GM20000 (cell line): ENCODE measurements around the gene MEIKIN.

Experiments used
- DNase-seq: peaks from one replicate; pipeline ENCODE4 v3.0.0; 2012; ENCODE audit warnings: low spot score
- CTCF ChIP-seq: IDR thresholded peaks from 2 replicates; pipeline ENCODE4 v1.5.1; 2012; ENCODE audit warnings: mild to moderate bottlenecking, control low read depth; ENCODE audit errors: extremely low read depth, missing control alignments

MEIKIN gene

GRCh38 chr5:131952301-131952857, 6.9 kb upstream of the MEIKIN start:
- TF ChIP-seq CTCF = no peak
- DNase-seq = no peak

- DNase-seq = no peak
These were observed 5.2 kb upstream of the MEIKIN start for GRCh38 chr5:131950706-131951105.

GRCh38 chr5:131947445-131947844, 2.0 kb upstream of the MEIKIN start:
- DNase-seq = no peak
- TF ChIP-seq CTCF = no peak

More at GRCh38 chr5:131950706-131951105, 5.2 kb upstream of the MEIKIN start:
- no peak for TF ChIP-seq CTCF

GRCh38 chr5:131944702-131945550, 537 bp downstream of the MEIKIN start:
- no peak for TF ChIP-seq CTCF
- no peak for DNase-seq

GRCh38 chr5:131943916-131944315, 1.5 kb downstream of the MEIKIN start:
- DNase-seq = no peak

GRCh38 chr5:131942016-131942415, 3.4 kb downstream of the MEIKIN start:
- no peak for TF ChIP-seq CTCF
- no peak for DNase-seq

More at GRCh38 chr5:131943916-131944315, 1.5 kb downstream of the MEIKIN start:
- no peak for TF ChIP-seq CTCF

- no peak for DNase-seq
- no peak for TF ChIP-seq CTCF
These were observed 5.6 kb downstream of the MEIKIN start for GRCh38 chr5:131939690-131940345.
